Stomach (tissue), 9 donors: Measurements from ENCODE around the gene PPP2R3A. TPM values are rescaled to one million over a fixed set of nuclear protein-coding genes. Genes with fewer than 3 reads are reported as not detected.
"Not testable (repeated sequence)": the region's sequence is repeated elsewhere in the genome, so short reads cannot be mapped to it uniquely, and the experiment has no call there.

Experiments used
- DNase-seq, 2 donors: peaks; one replicate each; pipeline versions ENCODE4 v3.0.0 to v3.0.0-alpha.2; 2013 to 2019
- H3K27ac ChIP-seq, 5 donors: fragments of 200-600 bp in 4 of 5; sonication (generic) in 4 of 5; one replicate each; pipeline ENCODE4 v1.5.1; 2013 to 2019; ENCODE audit warnings: mild to moderate bottlenecking in 1 of 5, moderate library complexity in 1 of 5
- H3K27me3 ChIP-seq, 3 donors: fragments of 200-600 bp; sonication (generic); one replicate each; pipeline ENCODE4 v1.5.1; 2017 to 2019; ENCODE audit warnings: mixed run types in 1 of 3
- H3K36me3 ChIP-seq, 4 donors: fragments of 200-600 bp; sonication (generic); 1 replicate in 3 of 4; 2 replicates in 1 of 4; pipeline ENCODE4 v1.5.1; 2016 to 2019
- H3K4me1 ChIP-seq, 4 donors: fragments of 200-600 bp; sonication (generic); one replicate each; pipeline ENCODE4 v1.5.1; 2016 to 2019
- H3K4me3 ChIP-seq, 4 donors: fragments of 200-600 bp; sonication (generic) in 3 of 4; one replicate each; pipeline ENCODE4 v1.5.1; 2016 to 2019; ENCODE audit warnings: mild to moderate bottlenecking in 1 of 4
- H3K9me3 ChIP-seq, 4 donors: fragments of 200-600 bp; sonication (generic); one replicate each; pipeline ENCODE4 v1.5.1; 2016 to 2019
- CTCF ChIP-seq, 7 experiments: fragments of 450-650 bp in 4 of 7; fragments of 200-600 bp in 3 of 7; sonication (generic) in 3 of 7; IDR thresholded peaks; one replicate each; pipeline ENCODE4 v1.5.1; 2016 to 2019; ENCODE audit warnings: antibody characterized with exemption in 7 of 7, control low read depth in 2 of 7, mild to moderate bottlenecking in 1 of 7
- EP300 ChIP-seq: sonication (generic); formaldehyde crosslinking; IDR thresholded peaks from one replicate; pipeline ENCODE4 v1.6.1; 2017; ENCODE audit warnings: antibody characterized with exemption
- POLR2A ChIP-seq, 4 donors: fragments of 450-650 bp; IDR thresholded peaks; one replicate each; pipeline ENCODE4 v1.6.1; 2016; ENCODE audit warnings: antibody characterized with exemption in 4 of 4, control low read depth in 2 of 4, mild to moderate bottlenecking in 1 of 4, moderate library complexity in 1 of 4
- POLR2AphosphoS5 ChIP-seq, 3 donors: sonication (generic); formaldehyde crosslinking; IDR thresholded peaks; one replicate each; pipeline ENCODE4 v1.6.1; 2016; ENCODE audit warnings: antibody characterized with exemption in 3 of 3
- WGBS, 5 donors: extraction: QIAGEN DNeasy Blood & Tissue Kit in 3 of 5; methylation state at CpG; one replicate each; pipeline versions ENCODE4 v1.1.5 to v1.1.7; 2013 to 2018; 5-methylcytosine and 5-hydroxymethylcytosine counted together
- intact Hi-C: fragments of 100-400 bp; cut with DNase I; formaldehyde crosslinking; loops from one replicate; pipeline ENCODE4 v1.15.1; 2023; ENCODE audit warnings: low total_unique reads
- polyA plus RNA-seq, 3 donors: library from polyadenylated mRNA; stranded (reverse); fragments of 200-250 nt; gene quantifications; one replicate each; pipeline ENCODE4 v1.2.3, GENCODE V29; 2013
- total RNA-seq, 5 donors: library from RNA; depleted of rRNA; stranded (reverse); fragments of >200 nt; gene quantifications; one replicate each; pipeline versions ENCODE4 v1.1.0 to v1.2.3, GENCODE V29; 2014 to 2016
- donor health status: healthy with polysubstance abuse.
- donor health status: Bipolar disorder and iron deficiency.
- donor health status: healthy.

PPP2R3A gene
- total and polyA plus RNA-seq, 8 donors = 2.8 to 51.8 (median 19.2) TPM

DNA sequence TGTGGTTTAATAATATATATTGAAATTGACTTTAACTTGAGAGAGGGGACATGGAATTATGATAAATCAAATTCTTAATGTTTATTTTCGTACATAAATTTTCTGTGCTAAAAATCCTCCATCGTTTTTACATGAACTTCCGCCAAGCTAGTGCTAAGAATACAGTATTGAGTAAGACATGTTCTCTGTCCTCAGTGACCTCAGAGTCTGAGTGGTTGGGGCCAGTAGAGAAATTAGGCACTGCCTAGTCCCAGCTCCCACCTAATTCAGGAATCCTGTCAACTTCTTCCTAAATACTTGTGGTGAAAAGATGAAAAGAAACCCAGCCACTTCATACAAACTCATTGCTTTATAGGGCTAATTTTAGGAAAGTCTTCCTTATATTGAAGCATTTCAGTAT, 110.3 kb downstream of the PPP2R3A start:
- peaks cover 0 to 26% (median 9%) of the 10 kb centered on the region in 4 donors for H3K4me1 ChIP-seq
- H3K27me3 ChIP-seq = no peaks in the 10 kb centered on the region
- H3K36me3 ChIP-seq = peaks cover 0 to 9% (median 5%) of the 10 kb centered on the region in 4 donors
- 61 to 76% (median 68%) methylated on average over 3 of the region's 3 CpGs for WGBS, 5 donors
- H3K9me3 ChIP-seq = no peaks in the 10 kb centered on the region
- TF ChIP-seq EP300 = no peak
- TF ChIP-seq POLR2AphosphoS5 (IDR thresholded peaks at IDR 0.05) = no peak
- no peak for TF ChIP-seq CTCF (IDR thresholded peaks at IDR 0.05)
- no peak for TF ChIP-seq POLR2A (IDR thresholded peaks at IDR 0.05)
- H3K27ac ChIP-seq = no peak overlapping the region
- intact Hi-C loops = loop anchor here (10.0 kb wide), 1 partner anchor 179 kb away; the partner anchor contains the start of gene PCCB
- no peak for DNase-seq
- no peak overlapping the region for H3K4me3 ChIP-seq

DNA sequence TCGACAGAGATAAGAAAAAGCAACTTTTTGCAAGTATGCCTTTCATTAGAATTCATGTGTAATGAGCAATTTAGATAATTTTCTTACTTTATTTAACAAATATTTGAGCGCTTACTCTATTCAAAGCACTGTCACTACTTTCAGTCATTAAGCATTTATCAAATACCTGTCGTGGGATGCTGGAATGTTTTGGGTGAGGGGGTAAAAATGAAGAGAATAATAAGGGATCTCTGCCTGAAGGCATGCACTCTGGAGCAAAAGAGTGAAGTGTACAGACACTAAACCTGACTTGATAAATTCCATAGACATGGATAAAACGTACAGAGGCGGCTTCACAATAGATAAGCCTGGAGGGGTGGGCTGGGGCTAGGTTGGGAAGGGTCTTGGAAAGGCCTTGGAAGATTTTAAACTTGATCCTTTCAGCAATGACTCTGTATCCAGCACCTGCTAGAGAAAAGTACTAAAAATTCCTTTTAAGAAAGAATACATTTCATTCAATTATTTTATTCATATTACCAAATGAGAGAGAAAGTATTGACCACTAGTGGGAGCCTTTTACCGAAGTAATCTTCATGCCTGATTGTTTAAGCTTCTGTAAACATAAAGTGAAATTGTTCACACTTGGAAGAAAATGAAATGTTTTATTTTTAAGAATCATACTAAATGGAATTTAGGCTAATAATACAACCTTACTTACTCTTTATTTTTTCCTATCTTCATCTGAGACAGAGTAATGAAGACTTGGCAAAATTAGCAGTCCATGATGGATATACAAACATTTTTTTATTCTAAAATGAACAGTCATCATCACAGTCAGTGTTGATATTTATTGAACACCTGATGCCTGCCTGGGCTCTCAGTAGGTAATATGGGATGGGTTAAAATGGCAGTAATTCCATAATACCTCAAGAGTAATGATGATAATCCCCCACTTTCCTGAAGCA, 113.2 kb downstream of the PPP2R3A start:
- no peak overlapping the region for H3K27ac ChIP-seq
- 65 to 71% (median 68%) methylated on average over 6 of the region's 6 CpGs for WGBS, 5 donors

GRCh38 chr3:136083641-136084382, 118.3 kb downstream of the PPP2R3A start:
- not testable (repeated sequence) for H3K27me3 ChIP-seq, DNase-seq, H3K27ac ChIP-seq, H3K9me3 ChIP-seq, H3K4me1 ChIP-seq, H3K4me3 ChIP-seq
- intact Hi-C loops = loop anchor here (10.0 kb wide), 1 partner anchor 931 kb away; no protein-coding TSS in a partner anchor
- 91 to 97% (median 95%) methylated on average over 3 to 4 of the region's 4 CpGs for WGBS, 5 donors
- peaks cover 17 to 80% (median 58%) of the 10 kb centered on the region in 4 donors for H3K36me3 ChIP-seq

More for the DNA sequence above, 113.2 kb downstream of the PPP2R3A start:
- TF ChIP-seq POLR2A (IDR thresholded peaks at IDR 0.05) (no peak), POLR2AphosphoS5 (IDR thresholded peaks at IDR 0.05) (no peak), EP300 (no peak), CTCF (IDR thresholded peaks at IDR 0.05) (peak in 4 of 7 experiments; percentile 34 to 53 (median 46))
- H3K27me3 ChIP-seq = no peaks in the 10 kb centered on the region
- DNase-seq = peak in 1 of 2 donors; percentile 59
- H3K4me1 ChIP-seq = peaks cover 0 to 15% (median 3%) of the 10 kb centered on the region in 4 donors
- peaks cover 0 to 1% (median 0%) of the 10 kb centered on the region in 4 donors for H3K9me3 ChIP-seq
- intact Hi-C loops = loop anchor here (10.0 kb wide), 1 partner anchor 176 kb away; the partner anchor contains the start of gene PCCB
- peaks cover 8 to 37% (median 22%) of the 10 kb centered on the region in 4 donors for H3K36me3 ChIP-seq
- H3K4me3 ChIP-seq = no peak overlapping the region

DNA sequence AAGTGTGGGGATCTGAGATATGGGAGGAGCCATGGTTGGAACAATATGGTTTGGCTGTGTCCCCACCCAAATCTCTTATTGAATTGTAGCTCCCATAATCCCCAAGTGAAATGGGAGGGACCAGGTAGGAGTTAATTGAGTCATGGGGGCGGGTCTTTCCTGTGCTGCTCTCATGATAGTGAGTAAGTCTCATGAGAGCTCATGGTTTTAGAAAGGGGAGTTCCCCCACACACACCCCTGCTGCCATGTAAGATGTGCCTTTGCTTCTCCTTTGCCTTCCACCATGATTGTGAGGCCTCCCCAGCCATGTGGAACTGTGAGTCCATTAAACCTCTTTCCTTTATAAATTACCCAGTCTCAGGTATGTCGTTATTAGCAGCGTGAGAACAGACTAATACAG, 119.5 kb downstream of the PPP2R3A start:
- intact Hi-C loops = loop anchor here (10.0 kb wide), 1 partner anchor 930 kb away; no protein-coding TSS in a partner anchor
- H3K4me3 ChIP-seq, DNase-seq, H3K4me1 ChIP-seq, H3K9me3 ChIP-seq, H3K27me3 ChIP-seq, H3K27ac ChIP-seq: not testable (repeated sequence)
- peaks cover 17 to 80% (median 54%) of the 10 kb centered on the region in 4 donors for H3K36me3 ChIP-seq
- WGBS, 5 donors = 95 to 100% (median 98%) methylated on average over 3 of the region's 3 CpGs

DNA sequence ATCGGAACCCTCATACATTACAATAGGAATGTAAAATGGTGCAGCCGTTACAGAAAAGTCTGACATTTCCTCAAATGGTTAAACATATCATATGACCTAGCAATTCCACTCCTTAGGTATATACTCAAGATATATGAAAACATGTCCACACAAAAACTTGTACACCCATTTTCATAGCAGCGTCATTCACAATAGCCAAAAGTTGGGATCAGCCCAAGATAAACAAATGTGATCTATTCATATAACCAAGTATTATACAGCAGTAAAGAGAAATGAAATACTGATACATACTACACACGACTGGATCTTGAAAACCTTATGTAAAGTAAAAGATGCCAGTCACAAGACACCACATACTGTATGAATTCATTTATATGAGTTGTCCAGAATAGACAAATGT, 128.2 kb downstream of the PPP2R3A start:
- Histone ChIP-seq H3K27ac (no peak overlapping the region), H3K4me1 (no peaks in the 10 kb centered on the region), H3K36me3 (peaks cover 0 to 57% (median 27%) of the 10 kb centered on the region in 4 donors), H3K27me3 (no peaks in the 10 kb centered on the region), H3K4me3 (no peak overlapping the region), H3K9me3 (no peaks in the 10 kb centered on the region)
- no peak for DNase-seq
- no peak for TF ChIP-seq POLR2A (IDR thresholded peaks at IDR 0.05)
- TF ChIP-seq POLR2AphosphoS5 (IDR thresholded peaks at IDR 0.05) = no peak
- TF ChIP-seq CTCF (IDR thresholded peaks at IDR 0.05) = no peak
- no peak for TF ChIP-seq EP300
- WGBS, 5 donors = 73 to 78% (median 76%) methylated on average over 4 of the region's 4 CpGs
- intact Hi-C loops = no loop called here
